GM18868 (cell line): ENCODE measurements around the gene S100B.

Experiments used
- ATAC-seq: cut with Tn5 transposase; IDR thresholded peaks from one replicate; pipeline ENCODE4 v1.9.1; 2021; ENCODE audit warnings: mild to moderate bottlenecking, moderate library complexity; ENCODE audit not compliant: unreplicated experiment

Gene S100B

DNA sequence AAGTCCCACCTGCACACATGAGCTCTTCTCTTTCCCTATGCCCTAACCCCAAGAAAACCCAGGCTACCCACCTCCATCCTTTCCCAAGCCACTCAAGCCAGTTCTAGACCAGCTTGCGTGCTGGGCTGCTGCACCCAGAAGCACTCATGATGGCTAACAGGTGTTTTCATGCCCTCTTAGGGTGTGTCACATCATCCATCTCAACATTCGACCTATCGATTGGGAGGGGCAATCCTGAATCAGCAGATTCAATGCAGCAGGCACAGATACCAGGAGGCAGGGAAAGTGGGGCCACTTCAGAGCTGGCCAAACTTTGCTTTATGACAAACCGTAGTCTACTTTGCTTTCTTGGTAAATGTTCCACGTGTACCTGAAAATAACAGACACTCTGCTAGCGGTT, 24.0 kb upstream of the S100B start:
- ATAC-seq = no peak

- no peak for ATAC-seq
Observed at GRCh38 chr21:46627726-46628125, 22.8 kb upstream of the S100B start.

- ATAC-seq = no peak
Observed at GRCh38 chr21:46626975-46627501, 22.2 kb upstream of the S100B start.

GRCh38 chr21:46626536-46626935, 21.7 kb upstream of the S100B start:
- ATAC-seq = no peak

- no peak for ATAC-seq
Observed at GRCh38 chr21:46625759-46626158, 20.9 kb upstream of the S100B start.

DNA sequence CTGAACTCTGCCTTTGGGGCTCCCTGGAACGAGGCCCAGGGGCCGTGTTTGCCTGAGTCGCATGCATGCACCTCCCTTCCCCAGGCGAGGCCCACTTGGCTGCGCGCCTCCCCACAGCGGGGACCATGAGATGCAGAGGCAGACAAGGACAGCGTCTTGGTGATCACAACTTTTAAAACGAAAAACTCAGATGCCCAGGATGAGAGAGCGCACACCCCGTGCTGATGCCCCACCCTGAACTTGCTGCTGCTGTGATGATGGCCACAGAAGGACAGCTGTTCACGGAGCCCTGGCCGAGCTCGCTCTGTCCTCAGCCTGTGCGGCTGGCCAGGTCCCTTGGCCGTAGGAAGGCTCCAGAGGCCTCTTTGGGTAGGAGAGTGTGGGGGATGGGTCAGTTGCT, 19.2 kb upstream of the S100B start:
- no peak for ATAC-seq

DNA sequence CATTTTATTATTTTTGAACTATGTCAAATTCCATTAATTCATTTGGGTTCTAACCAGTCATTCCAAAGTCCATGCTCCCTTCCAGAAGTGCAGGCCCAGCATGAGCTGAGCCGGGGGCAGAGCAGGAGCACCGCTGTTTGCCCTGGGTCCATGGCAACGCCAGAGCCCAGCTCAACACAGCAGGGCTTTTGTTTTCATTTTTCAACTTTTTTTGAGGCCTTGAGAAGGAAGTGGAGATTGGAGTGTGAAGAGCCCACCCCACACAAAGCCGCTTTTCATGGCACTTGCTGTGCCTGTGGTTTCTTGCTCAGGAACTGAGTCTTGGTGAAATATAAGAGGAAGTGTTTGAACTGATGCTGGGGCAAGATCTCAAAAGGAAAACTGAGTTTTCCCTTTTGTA, 17.3 kb upstream of the S100B start:
- ATAC-seq = no peak

DNA sequence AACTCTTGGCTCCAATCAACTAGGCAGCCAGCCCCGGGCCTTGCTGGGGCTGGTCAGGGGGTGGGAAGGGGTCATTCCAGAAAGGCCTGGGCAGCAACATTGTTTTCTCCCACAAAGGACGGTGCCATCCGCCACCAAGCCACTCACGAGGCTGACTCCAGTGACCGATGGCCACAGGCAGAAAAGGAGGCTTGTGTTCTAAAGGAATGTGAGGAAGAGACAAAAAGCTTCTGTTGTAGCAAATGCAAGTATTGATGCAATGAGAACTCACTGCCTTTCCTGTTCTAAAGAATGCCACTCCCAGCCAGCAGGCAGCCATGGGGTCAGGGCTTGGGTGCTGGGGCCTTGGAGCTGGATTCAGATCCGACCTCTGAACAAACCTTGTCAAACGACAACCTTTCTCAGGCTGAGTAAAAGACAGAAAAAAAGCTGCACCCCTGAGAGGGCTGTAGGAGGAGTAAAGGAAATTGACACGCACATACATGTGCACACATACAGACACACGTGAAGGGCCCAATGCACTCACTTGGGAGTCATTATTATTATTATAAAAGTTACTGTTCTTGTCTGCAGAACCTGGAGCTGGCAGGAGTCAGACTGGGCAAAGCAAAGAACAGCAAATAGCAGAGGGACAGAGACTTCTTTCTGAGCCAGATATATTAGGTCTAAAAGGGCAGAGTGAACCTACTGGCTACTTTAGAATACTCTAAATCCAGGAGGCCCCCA, 16.7 kb upstream of the S100B start:
- no peak for ATAC-seq

DNA sequence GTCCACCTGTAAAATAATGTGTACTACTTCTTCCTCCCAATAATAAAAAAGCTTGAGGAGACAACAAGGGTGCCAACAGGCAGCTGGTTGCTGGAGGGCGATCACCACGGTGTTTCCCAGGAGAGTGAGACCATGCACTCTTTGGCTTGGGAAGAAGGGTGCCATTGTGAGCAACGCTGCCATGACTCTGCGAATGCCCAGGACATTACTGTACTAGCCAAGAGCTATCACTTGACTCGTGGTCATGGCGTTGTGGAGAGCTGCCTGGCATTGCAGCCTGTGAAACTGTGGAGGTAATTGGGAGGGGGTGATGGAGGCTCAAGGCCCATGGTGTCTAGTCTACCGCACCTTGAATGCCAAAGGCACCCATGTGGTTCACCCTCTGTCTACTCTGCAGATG, 16.0 kb upstream of the S100B start:
- no peak for ATAC-seq

DNA sequence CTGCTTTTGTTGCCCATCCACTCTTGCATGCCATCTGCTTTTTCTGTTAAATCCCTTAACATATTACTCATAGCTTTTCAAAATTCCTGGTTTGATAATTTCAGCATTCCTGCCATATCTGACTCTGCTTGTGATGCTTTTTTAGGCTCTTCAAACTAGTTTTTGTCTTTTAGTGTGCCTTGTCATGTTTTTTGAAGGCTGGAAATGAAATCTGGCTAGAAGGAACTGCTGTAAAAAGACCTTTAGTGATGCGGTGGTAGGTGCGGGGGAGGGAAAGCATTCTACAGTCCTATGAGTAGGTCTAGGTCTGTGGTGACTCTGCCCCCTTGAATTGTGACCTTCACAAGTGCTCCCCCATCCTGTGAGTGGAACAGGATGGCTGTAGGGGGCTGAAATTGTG, 15.0 kb upstream of the S100B start:
- no peak for ATAC-seq

GRCh38 chr21:46618738-46619379, 14.0 kb upstream of the S100B start:
- no peak for ATAC-seq

DNA sequence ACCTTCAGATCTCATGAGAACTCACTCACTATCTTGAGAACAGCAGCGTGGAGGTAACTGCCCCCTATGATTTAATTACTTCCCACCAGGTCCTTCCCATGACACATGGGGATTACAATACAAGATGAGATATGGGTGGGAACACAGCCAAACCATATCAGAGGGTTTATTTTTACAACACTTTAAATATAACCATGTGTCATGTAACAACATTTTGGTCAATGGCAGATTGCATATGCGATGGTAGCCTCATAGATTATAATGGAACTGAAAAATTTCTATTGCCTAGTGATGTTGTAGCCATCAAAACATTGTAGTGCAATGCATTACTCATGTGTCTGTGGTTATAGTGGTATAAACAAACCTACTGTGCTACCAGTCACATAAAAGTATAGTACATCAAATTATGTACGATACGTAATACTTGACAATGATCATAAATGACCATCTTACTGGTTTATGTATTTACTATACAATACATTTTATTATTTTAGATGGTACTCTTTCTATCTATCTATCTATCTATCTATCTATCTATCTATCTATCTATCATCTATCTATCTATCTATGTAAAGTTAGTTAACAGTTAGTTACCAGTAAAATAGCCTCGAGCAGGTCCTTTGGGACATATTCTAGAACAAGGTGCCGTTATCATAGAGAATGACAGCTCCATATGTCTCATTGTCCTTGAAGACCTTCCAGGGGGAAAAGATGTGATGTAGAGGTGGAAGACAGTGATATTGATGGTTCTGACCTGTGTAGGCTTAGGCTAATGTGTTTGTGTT, 12.6 kb upstream of the S100B start:
- no peak for ATAC-seq

GRCh38 chr21:46616656-46617055, 11.8 kb upstream of the S100B start:
- ATAC-seq = no peak

- ATAC-seq = no peak
Observed at GRCh38 chr21:46616050-46616449, 11.2 kb upstream of the S100B start.

DNA sequence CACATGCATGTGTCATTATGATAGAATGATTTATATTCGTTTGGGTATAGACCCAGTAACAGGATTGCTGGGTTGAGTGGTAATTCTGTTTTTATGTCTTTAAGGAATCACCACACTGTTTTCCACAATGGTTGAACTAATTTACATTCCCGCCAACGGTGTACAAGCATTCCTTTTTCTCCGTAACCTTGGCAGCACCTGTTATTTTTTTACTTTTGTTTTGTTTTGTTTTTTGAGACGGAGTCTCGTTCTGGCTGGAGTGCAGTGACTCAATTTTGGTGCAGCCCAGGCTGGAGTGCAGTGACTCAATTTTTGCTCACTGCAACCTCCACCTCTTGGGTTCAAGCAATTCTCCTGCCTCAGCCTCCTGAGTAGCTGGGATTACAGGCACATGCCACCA, 8.5 kb upstream of the S100B start:
- no peak for ATAC-seq

- no peak for ATAC-seq
Observed at GRCh38 chr21:46610018-46610701, 5.3 kb upstream of the S100B start.

DNA sequence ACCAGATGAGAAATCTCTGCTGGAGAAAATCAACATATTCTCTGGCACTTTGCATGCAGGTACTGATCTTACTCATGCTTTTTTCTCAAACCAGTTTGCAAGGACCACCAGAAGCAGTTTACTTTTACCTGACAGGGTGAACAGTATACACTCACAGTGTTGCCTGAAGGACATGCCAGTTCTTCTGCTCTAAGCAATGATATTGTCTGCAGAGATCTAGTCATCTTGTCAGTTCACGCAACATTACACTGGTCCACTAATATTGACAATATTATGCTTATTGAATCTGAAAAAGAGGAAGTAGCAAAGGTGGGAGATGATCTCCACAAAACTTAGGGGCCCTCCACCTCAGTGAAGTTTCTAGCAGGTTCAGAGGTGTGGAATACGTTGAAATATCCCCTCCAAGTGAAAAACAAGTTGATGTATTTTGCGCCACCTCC, 3.8 kb upstream of the S100B start:
- ATAC-seq = peak; percentile 49

DNA sequence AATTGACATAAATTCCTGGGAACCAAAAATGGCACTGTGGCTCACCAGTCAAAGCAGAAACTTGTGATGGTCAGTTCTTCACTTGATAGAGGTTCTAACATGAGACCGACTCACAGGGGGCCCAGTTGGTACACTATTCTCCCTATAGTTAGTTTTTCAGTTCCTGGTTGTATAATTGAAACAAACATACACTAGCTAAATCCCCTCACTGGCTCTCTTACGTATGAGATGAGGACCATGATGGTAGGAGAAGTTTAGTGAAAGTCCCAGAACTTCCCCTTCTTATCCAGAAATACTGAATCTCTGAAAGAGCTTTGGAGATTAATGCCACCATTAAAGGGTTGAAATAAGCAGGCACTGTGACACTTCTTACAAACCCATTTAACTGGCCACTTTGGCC, 2.8 kb upstream of the S100B start:
- ATAC-seq = no peak

GRCh38 chr21:46606427-46606813, 1.5 kb upstream of the S100B start:
- ATAC-seq = peak; percentile 12

- ATAC-seq = peak; percentile 77
Observed at GRCh38 chr21:46605767-46606426, 1.0 kb upstream of the S100B start.
